NCI-H1417 (cell line): ENCODE measurements around the gene RHOC.
"Not testable (repeated sequence)": the region's sequence is repeated elsewhere in the genome, so short reads cannot be mapped to it uniquely, and the experiment has no call there.

ENCODE experiments used
- DNase-seq, 3 experiments: peaks; one replicate each; lab custom pipeline; 2025; lab: John Stamatoyannopoulos, UW

RHOC gene

GRCh38 chr1:112706505-112707220, at the start of gene RHOC:
TSS of gene RHOC (minus strand) at chr1:112707127. CDS start at chr1:112703799, 3,328 bp downstream.
- peak in 2 of 3 experiments; percentile 77 to 79 for DNase-seq

- DNase-seq = no peak
Observed at GRCh38 chr1:112754116-112754628, 47.2 kb upstream of the RHOC start.

GRCh38 chr1:112748396-112748795, 41.5 kb upstream of the RHOC start:
- no peak for DNase-seq

GRCh38 chr1:112744009-112744578, 37.2 kb upstream of the RHOC start:
- no peak for DNase-seq

- no peak for DNase-seq
Observed at GRCh38 chr1:112743174-112744008, 36.5 kb upstream of the RHOC start.

- peak in 1 of 3 experiments; percentile 9 for DNase-seq
Observed at GRCh38 chr1:112737573-112737972, 30.6 kb upstream of the RHOC start.

- no peak for DNase-seq
Observed at GRCh38 chr1:112735752-112736151, 28.8 kb upstream of the RHOC start.

GRCh38 chr1:112731451-112731850, 24.5 kb upstream of the RHOC start:
- DNase-seq = no peak

GRCh38 chr1:112729909-112730308, 23.0 kb upstream of the RHOC start:
- no peak for DNase-seq

- not testable (repeated sequence) for DNase-seq
Observed at GRCh38 chr1:112729011-112729410, 22.1 kb upstream of the RHOC start.

- not testable (repeated sequence) for DNase-seq
Observed at GRCh38 chr1:112728306-112728971, 21.5 kb upstream of the RHOC start.

- DNase-seq = no peak
Observed at GRCh38 chr1:112727716-112728115, 20.8 kb upstream of the RHOC start.

- not testable (repeated sequence) for DNase-seq
Observed at GRCh38 chr1:112724240-112724639, 17.3 kb upstream of the RHOC start.

GRCh38 chr1:112723511-112723839, 16.5 kb upstream of the RHOC start:
- no peak for DNase-seq

- DNase-seq = peak in 2 of 3 experiments; percentile 35 to 66
Observed at GRCh38 chr1:112722601-112723510, 15.9 kb upstream of the RHOC start.

GRCh38 chr1:112721966-112722524, 15.1 kb upstream of the RHOC start:
- DNase-seq = peak in 2 of 3 experiments; percentile 31 to 35

- DNase-seq = not testable (repeated sequence)
Observed at GRCh38 chr1:112721294-112721693, 14.4 kb upstream of the RHOC start.

- DNase-seq = no peak
Observed at GRCh38 chr1:112720800-112721199, 13.9 kb upstream of the RHOC start.

GRCh38 chr1:112719706-112720105, 12.8 kb upstream of the RHOC start:
- no peak for DNase-seq

GRCh38 chr1:112718691-112719418, 11.9 kb upstream of the RHOC start:
- peak; percentile 36 to 70 (median 53) for DNase-seq
